Measurements from ENCODE around the gene MUC15. TPM values are rescaled to one million over a fixed set of nuclear protein-coding genes. Genes with fewer than 3 reads are reported as not detected.
"Not testable (repeated sequence)": the region's sequence is repeated elsewhere in the genome, so short reads cannot be mapped to it uniquely, and the experiment has no call there.

MUC15 gene, protein sequence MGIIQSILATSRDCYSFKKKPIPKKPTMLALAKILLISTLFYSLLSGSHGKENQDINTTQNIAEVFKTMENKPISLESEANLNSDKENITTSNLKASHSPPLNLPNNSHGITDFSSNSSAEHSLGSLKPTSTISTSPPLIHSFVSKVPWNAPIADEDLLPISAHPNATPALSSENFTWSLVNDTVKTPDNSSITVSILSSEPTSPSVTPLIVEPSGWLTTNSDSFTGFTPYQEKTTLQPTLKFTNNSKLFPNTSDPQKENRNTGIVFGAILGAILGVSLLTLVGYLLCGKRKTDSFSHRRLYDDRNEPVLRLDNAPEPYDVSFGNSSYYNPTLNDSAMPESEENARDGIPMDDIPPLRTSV
- total RNA-seq = not detected
- long read RNA-seq = 0 reads

DNA sequence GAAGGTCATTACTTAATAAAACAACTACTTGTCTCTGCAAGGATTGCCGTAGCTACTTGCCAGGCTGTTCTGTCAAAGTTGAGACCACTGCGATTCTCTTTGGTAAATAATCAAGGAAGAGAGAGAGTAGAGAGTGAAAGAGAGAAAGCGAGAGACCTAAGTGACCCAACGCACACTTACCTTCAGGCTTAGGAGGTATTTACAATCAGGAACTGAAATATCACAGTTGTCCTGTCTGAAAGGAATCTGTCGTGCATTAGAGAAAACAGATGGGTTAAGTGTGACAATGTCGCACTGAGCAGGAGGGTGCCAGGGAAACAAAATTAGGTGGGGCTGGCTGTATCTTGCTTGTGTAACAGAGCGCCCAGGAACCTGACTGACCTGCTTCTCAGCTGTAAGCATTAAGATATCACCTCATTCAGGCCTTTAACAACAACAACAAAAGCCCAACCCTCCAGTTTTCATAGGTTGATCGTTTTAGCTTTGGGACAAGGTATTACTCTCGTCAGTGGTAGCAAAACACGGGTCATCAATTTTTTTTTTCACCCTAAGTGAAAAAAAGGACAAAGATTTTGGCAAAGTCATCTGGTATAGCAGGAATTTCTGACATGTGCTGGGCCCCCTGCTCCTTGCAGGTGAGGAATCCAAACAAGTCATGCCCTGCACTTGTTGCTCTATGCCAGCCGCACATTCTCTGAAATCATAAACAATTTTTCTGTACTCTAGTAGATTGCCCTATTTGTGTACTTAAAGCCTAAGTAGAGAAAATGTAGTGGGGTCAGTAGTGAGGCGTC is at the start of gene MUC15:
Gene MUC15 (minus strand): TSS at position 403 of the 794 bp plus-strand sequence. CDS start 5,169 bp downstream, outside the sequence.
- intact Hi-C loops (cut with DNase I) = no loop called here

DNA sequence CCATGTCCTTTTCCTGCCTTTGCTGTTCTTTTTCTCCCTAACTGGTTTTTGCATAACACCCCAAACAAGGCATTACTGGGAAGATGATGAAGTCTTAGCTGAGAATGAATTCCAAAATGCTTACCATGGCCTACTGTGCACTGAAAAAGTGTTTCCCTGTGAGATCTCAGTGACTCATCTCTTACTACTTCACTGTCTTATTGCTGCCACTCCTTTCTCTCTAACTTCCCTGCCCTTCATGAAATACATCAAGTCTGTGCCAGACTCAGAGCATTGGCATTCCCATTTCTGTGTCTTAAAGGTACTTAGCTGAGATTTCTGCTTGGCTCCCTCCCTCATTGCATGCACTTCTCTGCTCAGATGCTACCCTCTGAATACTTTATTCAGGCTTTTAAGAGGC is 49.1 kb upstream of the MUC15 start:
- intact Hi-C loops (cut with DNase I) = no loop called here

More for the DNA sequence above, at the start of gene MUC15:
- DNase-seq (ENCODE audit: low spot score) = no peak

DNA sequence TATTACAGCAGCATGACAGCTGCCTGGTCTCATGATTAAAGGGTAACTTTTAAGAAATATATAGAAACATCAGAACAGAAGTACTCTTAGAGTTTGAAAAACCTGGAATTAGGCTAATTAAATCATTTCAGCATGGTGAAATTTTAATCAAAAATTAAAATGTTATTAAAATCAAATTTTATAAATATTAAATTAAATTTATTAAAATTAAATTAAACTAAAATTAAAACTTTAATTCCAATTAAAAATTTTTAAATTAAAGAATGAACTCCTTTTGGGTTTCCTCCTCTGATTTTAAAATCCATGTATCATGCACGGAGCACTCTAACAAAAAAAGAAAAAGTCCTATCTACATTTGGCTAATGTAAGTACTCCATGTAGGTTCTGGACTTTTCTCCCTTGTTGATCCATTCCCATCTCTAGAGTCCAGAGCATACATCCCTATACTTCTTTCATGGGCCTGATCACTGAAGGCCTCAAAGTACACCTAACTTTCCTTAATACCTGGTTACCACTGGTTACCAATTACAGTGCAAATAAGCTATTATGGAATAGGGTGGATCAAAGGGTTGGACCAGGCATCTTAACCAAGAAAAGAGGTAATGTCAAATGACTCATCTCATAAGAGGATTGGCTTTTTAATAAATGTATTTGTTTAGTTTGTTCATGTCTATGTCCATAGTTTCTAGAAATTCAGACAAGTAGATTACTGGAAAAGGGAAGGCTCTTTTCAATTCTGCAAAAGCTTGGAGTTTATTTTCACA is 48.4 kb upstream of the MUC15 start:
- no peak for DNase-seq (ENCODE audit: low spot score)
- intact Hi-C loops (cut with DNase I) = no loop called here

More for the DNA sequence above, 49.1 kb upstream of the MUC15 start:
- DNase-seq (ENCODE audit: low spot score) = no peak

DNA sequence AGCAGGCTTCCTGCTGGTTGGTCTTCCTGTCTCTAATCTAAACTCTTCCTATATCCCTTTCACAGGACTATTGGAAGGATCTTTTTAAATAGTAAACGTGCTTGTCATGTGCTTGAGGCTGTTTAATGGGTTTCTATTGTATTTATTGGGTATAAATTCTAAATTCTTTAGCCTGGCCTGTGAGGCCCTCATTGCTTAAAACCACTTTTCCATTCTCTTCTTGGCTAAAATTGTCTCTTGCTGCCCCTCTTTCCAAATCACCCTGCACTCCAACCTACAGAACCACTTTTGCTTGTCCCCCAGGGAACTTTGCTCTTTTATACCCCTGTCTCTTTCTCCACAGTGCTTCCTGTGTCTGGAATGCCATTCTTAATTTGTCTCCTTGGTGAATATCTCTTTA is 46.4 kb upstream of the MUC15 start:
- intact Hi-C loops (cut with DNase I) = no loop called here
- no peak for DNase-seq (ENCODE audit: low spot score)

DNA sequence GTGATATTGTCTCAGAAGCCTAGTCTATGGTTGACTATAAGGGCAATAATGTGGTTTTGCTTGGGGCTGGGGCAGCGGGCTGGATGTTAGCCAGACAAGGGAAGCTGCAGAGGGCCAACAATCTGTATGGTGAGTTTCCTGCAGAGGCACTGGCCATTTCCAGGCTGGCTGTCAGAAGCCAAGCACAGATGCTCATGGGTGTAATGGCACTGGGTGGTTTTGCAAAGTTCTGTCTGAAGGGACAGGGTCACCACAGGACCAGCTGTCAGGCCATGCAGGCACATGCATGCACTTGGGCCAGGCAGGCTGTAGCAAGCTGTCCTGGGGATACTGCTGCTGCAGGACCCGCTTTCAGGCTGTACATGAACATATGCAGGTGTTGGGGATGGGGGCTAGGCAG is 41.7 kb upstream of the MUC15 start:
- DNase-seq (ENCODE audit: low spot score) = no peak
- intact Hi-C loops (cut with DNase I) = no loop called here

DNA sequence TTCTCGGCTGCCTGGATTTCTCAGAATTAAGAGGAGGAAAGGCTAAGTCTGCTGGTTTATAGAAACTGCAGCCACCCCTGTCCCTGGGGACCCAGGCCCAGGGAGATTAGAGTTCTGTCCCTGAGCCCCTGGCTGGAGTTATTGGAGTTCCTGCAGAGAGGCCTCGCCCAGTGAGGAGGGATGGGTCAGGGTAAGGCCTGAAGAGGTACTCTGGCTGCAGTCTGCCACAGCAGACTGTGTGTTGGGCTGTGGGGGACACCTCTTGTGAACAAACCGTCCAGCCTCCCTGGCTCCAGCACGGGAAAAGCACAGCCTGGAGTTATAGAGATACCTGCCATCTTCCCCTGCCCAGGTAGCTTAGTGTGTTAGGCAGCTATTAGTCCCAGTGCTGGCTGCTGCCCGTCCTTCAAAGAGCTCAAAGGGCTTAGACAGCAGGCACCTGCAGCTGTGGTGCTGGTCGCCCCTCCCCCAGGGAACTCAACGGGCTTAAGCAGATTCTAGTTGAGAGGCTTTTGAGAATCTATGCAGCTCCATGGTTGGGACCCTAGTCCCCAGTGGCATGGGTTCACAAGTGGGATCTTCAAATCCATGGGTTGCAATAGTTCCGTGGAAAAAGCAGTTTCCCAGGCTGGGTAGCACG is 36.6 kb upstream of the MUC15 start:
- DNase-seq (ENCODE audit: low spot score) = no peak
- intact Hi-C loops (cut with DNase I) = no loop called here

DNA sequence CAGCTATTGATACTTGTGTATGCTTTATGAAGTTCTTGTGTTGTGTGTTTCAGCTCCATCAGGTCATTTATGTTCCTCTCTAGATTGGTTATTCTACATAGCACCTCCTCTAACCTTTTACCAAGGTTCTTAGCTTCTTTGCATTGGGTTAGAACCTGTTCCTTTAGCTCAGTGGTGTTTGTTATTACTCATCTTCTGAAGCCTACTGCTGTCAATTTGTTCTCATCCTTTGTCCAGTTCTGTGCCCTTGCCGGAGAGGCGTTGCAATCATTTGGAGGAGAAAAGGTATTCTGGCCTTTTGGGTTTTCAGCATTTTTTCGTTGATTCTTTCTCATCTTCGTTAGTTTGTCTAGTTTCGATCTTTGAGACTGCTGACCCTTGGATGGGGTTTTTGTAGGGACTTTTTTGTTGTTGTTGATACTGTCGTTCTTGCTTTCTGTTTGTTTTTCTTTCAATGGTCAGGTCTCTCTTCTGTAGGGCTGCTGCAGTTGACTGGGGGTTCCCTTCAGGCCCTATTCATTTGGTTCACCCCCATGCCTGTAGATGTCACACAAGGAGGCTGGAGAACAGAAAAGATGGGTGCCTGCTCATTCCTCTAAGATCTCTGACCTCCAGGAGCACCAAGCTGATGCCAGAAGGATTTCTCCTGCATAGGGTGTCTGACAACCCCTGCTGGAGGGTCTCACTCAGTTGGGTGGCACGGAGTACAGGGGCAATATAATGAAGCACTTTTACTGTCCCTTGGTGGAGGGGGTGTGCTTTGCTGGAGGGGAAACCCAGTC is 35.9 kb upstream of the MUC15 start:
- intact Hi-C loops (cut with DNase I) = no loop called here

DNA sequence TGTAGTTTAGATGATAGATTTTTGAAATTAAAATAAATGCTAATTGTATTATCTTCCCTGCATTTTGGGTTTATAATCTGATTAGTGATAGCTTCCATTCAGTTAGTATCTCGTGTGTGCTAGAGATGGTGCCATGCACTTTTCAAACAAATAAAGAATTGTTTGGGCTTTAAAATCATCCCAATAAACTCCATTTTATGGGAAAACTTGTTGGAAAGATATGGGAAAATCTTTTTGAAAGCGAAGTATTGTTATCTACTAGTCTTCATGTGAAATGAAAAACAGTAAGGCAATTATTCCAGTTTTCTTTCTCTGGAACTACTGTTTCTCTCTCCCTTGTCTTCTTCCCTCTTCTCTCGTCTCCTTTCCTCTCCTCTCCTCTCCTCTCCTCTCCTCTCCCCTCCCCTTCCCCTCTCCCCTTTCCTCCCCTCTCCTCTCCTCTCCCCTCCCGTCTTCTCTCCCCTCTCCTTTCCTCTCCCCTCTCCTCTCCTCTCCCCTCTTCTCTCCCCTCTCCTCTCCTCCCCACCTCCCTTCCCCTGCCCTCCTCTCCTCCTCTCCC is 27.9 kb upstream of the MUC15 start:
- intact Hi-C loops (cut with DNase I) = no loop called here
- no peak for DNase-seq (ENCODE audit: low spot score)

More for the DNA sequence above, 35.9 kb upstream of the MUC15 start:
- no peak for DNase-seq (ENCODE audit: low spot score)

DNA sequence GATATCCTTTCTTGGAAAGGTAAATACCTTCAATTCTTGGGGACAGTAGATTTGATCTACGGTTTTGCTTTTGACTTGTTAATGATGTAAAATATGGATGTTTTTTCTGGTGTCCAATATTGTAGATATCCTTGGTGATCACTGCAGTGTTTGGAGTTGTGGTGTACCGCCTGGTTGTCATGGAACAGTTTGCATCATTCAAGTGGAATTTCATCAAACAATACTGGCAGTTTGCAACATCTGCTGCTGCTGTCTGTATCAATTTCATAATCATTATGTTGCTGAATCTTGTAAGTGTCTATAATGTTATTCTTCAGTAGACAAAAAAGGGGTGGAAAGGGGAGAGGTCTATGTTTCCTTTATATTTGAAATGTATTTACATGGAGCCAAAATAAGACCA is 27.4 kb upstream of the MUC15 start:
- intact Hi-C loops (cut with DNase I) = no loop called here
- no peak for DNase-seq (ENCODE audit: low spot score)

DNA sequence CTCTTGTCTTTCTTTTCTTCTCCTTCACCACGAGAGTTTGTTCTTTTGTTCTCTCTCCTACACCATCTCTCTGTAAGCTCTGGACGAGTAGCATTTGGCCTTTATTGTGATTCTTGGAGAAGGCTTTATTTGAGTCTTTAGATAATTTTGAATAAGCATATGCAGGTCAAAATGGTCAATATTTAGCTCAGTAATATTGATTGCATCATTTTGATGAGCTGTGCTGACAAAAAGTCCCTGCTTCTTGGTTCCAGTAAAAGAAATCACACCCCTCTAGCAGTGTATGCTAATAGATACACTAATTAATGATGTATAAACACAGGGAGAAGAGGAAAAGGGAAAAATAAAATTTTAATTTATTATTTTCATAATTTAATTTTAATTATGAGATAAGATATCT is 25.8 kb upstream of the MUC15 start:
- no peak for DNase-seq (ENCODE audit: low spot score)
- intact Hi-C loops (cut with DNase I) = no loop called here

DNA sequence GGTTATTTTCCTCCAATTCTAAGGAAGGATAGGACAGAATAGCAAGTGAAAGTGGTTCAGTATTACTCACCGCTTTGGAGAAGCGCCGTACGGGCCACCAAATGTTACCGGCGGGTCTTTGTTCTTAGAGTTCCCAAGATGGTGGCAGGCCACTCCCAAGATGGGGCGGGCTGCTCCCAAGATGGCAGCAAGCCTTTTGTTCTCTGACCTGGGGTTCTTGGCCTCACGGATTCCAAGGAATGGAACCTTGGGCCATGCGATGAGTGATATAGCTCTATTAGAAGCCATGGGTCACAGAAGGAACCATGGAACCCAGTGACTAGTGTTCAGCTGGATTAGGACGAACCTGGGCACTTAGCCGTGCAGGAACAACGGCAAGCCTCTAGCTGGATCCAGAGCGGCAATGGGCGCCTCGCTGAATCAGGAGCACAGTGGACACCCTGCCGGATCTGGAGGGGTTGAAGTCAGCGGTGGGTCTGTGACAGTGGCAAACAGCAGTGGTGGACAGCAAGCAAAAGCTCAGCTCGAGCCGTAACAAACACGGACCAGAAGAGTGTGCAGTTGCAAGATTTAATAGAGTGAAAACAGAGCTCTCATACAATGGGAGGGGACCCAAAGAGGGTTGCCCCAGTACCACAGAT is 25.1 kb upstream of the MUC15 start:
- DNase-seq (ENCODE audit: low spot score); intact Hi-C loops (cut with DNase I): not testable (repeated sequence)

DNA sequence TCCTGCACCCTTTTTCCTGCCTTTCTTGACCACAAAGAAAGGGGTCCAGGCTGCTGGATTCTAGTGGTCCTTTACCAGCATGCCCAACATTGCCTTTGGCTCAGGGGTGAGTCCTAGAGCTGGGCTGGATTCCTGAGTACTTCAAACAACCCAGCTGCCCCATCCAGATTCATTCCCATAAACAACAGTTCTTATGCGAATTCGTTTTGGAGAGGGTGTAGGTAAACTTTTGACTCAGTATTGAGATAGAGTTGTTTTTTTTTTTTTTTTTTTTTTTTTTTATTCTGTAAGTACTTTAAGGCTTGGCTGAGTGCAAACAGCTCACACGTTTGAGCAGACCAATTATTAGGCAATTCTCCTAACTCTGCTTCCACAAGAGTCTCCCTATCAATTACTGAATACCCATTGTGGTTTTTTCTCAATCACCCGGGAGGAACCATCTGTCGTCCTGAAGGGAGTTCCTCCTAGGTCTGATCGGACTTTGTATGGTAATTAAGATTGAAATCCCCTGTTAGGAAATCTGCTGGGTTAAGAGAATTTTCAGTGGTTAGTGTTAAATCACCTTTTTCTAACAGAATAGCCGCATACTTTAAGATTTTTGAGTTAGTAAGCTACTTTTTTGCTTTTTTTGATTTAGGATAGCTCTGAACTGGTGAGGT is 23.3 kb upstream of the MUC15 start:
- intact Hi-C loops (cut with DNase I) = not testable (repeated sequence)

DNA sequence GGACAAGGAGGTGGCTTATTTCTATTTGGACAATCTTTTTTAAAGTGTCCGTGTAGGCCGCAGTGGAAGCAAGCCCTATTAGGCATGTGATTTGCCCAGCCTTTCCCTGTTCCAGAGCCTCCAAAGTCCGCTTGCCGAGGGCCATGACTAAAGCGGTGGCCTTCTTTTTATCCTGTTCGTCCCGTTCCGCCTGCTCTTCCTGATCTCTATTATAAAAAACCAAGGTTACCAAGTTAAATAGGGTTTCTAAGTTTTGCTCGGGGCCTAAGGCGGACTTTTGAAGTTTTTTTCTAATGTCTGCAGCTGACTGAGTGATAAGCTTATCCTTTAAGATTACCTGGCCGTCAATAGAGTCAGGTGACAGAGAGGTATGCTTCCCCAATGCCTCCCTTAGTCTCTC is 21.6 kb upstream of the MUC15 start:
- intact Hi-C loops (cut with DNase I) = no loop called here
- DNase-seq (ENCODE audit: low spot score) = no peak

More for the DNA sequence above, 23.3 kb upstream of the MUC15 start:
- not testable (repeated sequence) for DNase-seq (ENCODE audit: low spot score)

DNA sequence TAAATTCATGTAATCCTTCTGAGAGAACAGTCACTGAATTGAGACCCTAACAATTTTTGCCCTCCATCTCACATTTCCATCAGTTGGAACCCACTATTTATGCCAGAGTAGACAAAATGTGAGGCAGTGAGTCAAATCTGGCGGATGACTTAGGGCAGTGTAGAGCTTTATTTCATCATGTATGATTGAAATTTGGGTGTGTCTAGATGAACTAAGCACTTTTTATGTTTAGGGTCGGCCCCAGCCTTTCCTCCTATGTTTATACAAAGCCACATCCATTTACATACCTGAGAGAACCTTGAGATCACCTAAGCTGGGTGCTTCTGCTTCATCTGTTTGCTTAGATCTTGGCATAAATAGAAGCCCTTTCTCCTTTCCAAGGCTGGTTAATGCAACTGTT is 15.0 kb upstream of the MUC15 start:
- intact Hi-C loops (cut with DNase I) = no loop called here
- no peak for DNase-seq (ENCODE audit: low spot score)

DNA sequence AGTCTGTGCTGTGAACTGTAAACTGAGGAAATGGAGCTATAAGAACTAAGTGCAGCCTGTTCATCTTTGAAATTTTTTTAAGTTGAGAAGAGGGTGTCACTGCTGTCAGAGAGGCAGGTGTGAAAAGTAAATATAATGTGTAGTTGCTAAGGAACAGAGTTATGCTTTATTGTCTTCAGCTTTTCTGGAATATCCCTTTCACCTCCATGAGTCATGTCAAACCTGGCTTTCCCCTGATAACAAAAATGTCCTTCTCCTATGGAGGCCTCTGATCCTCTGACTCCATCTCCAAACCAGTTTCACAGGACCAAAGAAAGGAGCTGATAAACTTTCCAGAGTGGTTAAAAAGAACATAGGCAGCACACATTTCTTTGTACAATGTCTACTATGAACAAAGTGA is 12.8 kb upstream of the MUC15 start:
- intact Hi-C loops (cut with DNase I) = no loop called here
- DNase-seq (ENCODE audit: low spot score) = no peak

DNA sequence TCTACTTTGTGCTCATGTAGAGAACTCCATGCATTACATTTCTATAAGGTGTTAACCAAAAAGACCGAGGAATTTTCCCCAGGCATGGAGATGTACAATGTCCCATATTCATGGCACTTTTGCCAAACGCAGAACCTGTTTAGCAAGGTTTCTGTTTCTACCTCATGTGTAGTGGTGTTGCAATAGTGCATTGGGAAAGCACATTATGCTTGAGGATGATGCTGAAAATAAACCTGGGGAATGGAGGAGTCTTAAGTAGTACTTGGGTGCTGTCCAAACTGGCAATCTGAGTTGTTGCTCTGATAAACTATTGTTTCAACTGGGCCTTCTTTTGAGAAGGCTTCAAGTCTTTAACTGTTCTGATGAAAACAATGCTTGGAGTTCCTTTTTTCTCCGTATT is 11.5 kb upstream of the MUC15 start:
- DNase-seq (ENCODE audit: low spot score) = no peak
- intact Hi-C loops (cut with DNase I) = no loop called here

DNA sequence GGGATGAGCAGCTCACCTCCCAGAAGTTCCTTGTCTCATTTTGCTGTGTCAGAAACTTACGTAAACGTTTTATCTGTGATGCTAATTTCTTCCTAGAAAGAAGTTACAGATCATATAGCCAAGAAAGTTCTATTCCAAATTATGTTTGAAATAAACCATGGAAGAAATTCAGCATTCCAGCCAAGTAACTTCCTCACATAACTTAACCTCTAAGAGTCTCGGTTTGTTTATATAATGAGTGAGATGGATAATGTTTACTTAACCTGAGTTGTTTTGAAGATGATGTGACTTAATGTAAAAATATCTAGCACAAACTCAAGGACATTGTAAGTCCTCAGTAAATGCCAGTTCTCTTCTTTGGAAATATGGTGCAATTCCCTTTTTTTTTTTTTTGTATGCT is 8.9 kb upstream of the MUC15 start:
- DNase-seq (ENCODE audit: low spot score) = no peak
- intact Hi-C loops (cut with DNase I) = no loop called here

DNA sequence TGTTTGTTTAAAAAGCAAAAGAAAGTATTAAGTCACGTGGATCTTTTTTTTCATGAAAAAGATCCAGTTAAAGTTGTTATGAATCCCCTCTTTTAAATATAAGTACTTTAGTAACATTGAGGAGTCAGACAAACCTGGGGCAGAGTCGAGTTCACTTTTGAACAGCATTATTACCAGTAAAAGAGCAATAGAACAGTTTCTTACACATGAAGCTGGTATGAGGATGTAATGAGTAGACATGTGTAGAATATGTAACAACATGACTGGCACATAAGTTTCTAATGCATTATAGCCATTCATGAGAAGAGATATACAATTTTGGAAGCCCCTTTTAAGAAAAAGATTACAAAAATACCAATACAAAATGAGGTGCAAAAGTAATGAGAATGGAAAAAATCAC is 7.6 kb upstream of the MUC15 start:
- no peak for DNase-seq (ENCODE audit: low spot score)
- intact Hi-C loops (cut with DNase I) = no loop called here

Data from cardiac septum (tissue), 1 donor.